Measurements from ENCODE around the gene FBXL12.
"Not testable (repeated sequence)": the region's sequence is repeated elsewhere in the genome, so short reads cannot be mapped to it uniquely, and the experiment has no call there.

FBXL12 gene, protein sequence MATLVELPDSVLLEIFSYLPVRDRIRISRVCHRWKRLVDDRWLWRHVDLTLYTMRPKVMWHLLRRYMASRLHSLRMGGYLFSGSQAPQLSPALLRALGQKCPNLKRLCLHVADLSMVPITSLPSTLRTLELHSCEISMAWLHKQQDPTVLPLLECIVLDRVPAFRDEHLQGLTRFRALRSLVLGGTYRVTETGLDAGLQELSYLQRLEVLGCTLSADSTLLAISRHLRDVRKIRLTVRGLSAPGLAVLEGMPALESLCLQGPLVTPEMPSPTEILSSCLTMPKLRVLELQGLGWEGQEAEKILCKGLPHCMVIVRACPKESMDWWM

DNA sequence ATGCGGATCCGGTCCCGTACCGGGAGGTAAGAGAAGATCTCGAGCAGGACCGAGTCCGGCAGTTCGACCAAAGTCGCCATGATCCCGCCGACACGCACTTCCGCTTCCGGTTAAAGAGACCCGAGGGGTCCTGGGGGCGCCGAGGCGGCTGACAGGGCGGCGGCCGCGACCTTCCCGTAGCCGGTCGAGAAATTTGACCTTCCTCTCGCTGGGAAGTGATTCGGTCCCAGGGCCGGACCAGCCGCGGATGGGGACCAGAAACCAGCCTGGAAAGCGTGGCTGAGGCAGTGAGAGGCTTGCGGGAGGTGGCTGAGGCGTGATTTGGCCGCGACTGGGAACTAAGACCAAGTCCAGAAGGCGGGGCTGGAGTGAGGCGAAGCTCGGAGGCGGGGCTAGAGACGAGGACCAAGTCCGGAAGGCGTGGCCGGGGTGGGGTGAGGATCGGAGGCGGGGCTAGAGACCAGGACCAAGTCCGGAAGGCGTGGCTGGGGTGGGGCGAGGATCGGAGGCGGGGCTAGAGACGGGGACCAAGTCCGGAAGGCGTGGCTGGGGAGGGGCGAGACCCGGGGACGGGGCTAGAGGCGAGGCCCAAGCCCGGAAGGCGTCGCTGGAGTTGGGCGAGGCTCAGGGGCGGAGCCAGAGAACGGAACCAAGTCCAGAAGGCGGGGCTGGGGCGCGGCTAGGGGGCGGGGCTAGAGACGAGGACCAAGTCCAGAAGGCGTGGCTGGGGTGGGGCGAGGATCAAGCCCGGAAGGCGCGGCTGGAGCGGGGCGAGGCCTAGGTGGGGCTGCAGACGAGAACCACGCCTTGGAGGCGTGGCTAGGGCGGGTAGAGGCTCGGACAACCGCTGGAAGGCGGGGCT is at the start of gene FBXL12:
Gene FBXL12 (minus strand): TSS at position 346 of the 862 bp plus-strand sequence. CDS start 266 bp downstream, at position 80.
- DNase-seq = peak; percentile 90

DNA sequence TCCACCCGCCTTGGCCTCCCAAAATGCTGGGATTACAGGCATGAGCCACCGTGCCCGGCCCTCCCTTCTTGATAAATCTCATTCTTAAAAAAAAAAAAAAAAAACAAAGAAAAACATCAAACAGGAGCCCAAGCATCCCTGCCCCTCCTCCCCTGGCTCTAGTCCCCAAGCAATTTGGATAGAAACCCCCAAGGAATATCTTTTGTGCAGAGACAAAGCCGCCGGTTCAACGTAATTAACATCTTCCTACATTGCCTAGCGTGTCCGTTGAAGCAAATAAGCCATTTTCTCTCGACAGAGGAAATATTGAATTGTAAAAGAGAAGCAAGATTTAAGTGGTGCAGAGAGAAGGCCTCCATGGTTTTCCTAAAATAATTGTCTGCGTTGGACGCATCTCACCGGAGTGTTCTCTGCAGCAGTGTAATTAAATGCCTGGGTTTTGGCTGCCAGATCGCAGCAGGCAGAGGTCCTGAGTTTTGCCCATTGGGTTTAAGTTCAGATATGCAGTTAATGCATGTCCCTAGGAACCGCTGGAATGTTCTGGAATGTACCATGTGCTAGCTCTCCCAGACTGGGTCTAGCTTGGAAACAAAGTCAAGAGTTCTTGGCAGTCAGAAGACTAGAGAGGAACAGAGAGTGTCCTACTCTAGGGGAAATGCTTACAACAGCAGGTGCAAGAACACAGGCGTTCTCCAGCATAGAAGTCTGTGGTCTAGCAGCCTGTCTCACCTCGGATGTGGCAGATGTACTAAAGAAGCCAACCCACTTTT is 47.0 kb upstream of the FBXL12 start:
- no peak for DNase-seq

DNA sequence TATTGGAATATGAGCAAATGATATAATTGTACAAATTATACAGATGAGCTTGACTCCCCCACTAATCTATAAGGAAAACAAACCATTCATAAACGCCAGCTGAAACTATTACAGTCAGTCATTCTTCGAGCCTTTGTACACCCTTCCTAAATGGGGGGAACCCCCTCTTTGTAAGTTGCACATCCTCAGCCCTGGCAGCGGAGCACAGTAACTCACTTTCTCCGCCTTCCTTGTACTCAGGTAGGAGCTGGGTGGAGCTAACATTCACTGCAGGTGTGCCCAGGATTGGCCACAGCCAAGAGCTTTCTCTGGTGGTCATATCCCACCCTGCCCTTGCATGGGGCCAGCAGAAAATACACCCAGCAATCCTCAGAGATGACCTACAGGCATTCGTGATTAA is 44.9 kb upstream of the FBXL12 start:
- no peak for DNase-seq

DNA sequence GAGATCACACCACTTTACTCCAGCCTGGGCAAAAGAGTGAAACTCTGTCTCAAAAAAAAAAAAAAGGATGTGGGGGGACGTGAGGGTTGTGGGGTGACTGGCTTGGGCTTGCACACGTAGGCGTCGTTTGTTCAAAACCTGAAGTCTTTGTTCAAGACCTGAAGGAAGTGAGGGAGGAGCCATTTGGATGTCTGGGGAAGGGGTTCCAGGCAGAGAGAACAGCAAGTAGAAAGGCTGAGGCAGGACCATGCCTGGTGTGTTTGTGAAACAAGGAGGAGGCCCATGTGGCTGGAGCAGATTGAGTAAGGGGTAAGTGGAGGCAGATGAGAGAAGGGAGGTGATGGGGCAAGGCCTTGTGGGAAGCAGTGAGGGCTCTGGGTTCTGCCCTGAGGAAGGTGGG is 44.1 kb upstream of the FBXL12 start:
- DNase-seq = no peak

DNA sequence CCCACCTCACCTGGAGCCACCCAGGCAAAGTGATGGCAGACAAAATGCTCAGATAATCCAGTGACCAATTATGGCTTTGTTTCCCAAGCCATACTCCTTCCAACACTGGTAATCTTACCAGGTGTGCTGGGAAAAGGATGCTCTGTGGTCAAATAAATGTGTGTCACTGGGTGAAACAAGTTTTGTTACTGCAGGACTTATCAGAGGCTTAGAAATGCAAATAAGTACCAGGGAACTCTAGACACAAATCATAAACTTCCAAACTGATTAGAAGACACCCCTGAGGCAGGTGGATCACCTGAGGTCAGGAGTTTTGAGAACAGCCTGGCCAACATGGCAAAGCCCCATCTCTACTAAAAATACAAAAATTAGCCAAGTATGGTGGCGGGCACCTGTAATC is 42.6 kb upstream of the FBXL12 start:
- no peak for DNase-seq

DNA sequence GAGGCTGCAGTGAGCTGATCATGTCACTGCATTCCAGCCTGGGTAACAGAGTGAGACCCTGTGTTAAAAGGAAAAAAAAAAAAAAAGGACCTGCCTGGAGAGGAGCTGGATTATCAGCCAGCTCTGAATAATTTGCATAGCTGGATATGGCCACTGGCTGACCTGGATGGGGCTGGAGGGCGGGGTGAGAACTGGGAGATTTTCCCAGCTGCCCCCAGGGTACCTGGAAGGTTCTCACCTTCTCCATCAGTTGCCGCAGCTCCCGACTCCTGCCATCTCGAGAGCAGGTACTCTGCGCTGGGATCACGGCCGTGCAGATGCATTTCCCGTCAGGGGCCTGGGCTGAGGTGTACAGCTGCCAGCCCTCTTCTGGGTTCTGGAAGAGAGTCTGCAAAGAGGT is 41.5 kb upstream of the FBXL12 start:
- no peak for DNase-seq

DNA sequence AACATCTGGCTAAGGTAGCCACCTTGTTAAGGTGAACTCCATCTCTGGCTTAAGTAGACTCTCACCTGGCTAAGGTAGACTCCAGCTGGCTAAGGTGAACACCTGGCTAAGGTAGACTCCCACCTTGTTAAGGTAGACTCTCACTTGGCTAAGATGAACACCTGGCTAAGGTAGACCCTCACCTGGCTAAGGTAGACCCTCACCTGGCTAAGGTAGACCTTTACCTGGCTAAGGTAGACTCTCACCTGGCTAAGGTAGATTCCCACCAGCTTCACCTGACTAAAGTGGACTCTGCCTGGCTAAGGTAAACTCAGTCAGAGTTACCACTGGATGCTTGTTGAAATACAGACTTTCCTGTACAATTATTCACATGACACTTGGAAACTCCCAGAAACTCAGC is 39.9 kb upstream of the FBXL12 start:
- DNase-seq = no peak

DNA sequence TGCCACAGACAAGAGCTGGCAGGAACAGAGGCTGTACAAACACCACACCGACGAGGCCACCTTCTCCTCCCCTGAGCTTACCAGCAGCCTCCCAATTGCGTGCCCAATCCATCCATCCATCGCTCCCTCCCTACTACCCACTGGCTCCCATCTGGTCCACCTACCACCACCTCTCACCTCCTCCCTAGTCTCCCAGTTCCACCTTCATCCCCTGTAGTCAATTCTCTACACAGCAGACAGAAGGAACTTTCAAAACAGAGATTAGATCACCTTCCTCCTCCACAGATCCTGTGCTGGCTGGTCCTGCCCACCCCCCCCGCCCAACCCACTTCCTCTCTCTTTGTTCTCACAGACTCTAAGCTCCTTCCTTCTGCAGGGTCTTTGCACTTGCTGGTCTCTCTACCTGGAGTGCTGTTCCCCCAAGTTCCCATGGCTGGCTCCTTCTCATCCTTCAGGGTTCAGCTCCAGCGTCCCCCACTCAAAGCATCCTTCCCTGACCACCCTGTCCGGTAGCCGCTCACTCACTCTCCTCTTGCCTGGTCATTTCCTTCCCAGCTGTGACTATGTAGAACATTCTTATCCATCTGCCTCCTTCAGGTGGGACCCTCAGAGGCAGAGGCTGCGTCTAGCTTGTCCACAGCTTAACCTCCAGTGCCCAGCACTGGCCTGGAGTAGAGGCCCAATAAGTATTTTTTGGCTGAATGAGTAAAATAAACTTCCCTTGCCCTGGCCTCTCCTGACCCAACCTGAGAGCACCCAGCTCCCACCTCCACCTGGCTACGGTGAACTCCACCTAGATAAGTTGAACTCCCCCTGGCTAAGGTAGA is 39.3 kb upstream of the FBXL12 start:
- no peak for DNase-seq

DNA sequence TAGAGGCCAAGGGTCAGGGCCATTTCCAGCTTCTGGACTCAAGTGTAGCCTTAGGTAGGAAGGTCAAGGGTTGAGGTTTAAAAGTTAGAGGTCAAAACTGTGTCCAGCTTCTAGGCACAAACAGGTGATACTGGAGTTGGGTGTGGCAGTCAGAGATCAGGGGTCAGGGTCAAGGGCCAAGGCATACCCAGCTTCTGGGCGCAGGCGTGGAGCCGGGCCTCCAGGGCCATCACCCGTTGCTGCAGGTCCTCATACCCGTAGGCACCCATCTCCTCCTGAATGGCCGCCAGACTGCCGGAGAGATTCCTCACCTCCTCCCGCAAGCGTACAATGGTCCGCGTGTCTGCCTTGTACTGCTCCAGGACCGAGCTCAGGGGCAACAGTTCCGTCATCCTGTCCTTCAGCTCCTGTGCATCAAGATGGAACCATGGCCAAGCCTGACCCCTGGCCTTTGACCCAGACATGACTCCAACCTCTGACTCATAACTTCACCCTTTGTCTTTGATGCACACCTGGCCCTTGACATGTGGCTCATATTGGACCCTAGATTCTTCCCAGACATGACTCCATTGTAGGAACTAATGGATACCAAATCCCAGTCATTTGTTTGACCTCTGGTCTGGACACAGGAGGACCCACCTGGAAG is 38.3 kb upstream of the FBXL12 start:
- DNase-seq = no peak

DNA sequence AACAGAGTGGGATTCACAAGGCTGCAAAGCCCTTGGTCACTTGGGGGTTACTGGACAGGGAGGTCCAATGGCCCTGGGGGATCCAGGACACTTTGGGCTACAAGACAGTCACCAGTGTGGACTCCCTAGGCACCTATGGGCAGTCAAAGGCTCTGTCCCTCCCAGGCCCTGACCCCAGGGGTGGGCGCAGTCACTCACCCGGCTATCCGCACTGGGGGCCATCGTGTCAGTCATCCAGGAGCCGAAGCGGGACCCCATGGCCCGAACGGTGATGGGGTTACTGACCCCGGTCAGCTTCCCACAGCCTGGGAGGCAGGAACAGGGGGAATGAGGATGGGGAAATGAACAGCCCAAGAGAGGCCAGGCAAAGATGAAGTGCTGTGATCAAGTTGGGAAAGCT is 37.7 kb upstream of the FBXL12 start:
- DNase-seq = no peak

DNA sequence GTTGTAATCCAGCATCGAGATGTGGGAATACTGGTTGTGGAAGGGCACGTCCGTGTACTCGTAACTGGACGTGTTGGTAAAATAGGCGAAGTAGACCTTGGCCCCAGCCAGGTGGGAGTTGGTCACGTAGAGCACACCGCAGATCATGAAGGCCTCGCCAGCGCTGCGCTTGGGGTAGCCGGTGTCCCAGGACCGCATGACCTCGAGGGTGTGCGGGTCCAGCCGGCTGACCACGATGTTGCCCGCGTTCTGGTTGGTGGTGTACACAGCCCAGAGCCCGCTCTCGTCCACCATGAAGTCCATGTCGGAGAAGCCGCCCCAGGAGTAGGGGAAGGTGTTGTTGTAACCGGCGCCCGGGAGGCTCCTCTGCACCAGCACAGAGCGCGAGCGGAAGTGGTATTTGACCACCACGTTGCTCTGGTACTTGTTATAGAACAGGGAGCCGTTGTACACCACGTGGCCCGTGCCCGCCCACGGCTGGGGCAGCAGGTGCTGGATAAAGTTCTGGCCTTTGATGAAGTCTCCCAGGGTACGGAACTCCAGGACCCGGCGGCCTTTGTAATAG is 35.5 kb upstream of the FBXL12 start:
- DNase-seq = no peak

DNA sequence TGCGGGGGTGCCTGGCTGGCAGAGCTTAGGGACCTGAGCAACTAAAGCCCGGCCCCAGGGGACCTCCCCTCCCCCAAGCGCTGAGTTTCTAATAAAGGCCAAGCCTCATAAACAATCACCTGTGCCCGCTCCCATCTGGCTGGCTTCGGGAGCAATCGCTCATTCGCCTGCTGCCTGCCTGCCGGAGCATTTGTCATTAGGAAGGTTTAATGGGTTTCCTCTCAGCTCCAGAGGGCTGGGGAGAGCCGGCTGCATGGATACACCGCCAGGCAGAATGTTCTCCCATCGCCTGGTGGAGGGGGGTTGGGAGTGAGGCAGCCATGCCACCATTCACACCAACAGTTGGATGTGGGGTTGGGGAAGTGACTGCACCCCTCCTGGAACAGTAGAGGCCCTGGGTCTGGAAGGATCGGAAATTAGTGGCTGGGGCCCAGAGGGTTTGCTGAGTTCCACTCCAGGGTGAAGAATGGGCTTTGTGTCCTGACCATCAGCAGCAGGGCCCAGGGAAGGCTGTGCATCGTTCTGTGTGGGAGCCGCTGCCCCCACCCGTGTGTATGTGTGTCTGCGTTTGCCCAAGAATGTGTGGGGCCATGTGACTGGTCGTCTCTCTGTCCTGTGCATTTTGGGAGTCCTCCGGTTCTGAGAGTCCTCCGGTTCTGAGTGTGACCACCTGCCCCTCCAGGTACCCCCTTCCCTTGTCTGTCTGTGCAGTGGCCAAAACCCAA is 31.5 kb upstream of the FBXL12 start:
- DNase-seq = peak; percentile 88

DNA sequence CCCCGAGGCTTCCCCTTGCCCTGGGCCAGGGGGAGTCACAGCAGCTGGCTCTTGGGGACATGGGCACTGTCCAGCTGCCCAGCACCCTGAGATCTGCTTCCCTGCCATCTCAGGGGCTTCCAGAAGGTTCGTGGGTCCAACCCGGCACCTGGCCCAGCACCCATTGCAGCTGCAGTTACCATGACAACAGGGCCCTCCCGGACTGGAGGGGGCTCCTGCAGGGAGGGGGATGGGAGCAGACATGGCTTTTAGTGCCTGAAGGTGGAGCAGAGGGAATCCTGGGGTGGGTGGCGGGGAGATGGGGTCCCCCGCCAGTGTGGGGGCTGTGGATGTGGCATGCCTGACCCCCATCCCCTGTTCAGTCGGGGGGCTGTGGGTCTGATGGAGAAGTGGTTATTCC is 30.9 kb upstream of the FBXL12 start:
- DNase-seq = no peak

DNA sequence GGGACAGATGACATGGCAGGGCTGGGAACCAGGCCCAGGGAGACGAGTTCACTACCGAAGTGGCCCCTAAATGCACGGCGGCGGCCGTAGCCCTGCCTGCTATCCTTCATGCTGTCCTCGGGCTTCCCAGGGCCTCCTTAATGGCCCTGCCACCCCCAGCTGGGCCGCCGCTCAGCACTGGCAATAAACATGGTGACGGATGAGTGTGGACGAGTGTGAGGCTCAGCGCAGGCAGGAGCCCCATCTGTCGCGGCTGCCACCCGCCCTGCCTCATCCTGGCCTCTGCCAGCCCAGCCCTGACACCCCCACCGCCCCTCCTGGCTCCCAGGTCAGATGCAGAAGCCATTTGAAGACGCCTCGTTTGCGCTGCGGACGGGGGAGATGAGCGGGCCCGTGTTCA is 29.9 kb upstream of the FBXL12 start:
- peak; percentile 87 for DNase-seq

DNA sequence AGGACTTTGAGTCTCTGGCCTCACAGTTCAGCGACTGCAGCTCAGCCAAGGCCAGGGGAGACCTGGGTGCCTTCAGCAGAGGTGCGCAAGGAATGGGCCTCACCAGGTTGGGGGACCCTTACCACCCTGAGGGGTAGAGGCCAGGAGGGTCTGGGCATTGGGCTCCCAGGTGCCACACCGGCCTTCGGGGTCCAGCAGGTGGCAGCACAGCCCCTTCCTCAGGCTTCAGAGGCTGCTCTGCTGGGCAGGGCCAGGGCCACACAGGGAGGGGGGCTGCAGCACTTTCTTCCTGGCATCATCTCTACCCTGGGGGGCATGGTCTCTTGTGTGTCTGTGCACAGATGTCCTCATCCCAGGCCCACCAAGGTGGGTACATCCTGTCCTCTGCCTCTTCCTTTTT is 29.2 kb upstream of the FBXL12 start:
- DNase-seq = no peak

DNA sequence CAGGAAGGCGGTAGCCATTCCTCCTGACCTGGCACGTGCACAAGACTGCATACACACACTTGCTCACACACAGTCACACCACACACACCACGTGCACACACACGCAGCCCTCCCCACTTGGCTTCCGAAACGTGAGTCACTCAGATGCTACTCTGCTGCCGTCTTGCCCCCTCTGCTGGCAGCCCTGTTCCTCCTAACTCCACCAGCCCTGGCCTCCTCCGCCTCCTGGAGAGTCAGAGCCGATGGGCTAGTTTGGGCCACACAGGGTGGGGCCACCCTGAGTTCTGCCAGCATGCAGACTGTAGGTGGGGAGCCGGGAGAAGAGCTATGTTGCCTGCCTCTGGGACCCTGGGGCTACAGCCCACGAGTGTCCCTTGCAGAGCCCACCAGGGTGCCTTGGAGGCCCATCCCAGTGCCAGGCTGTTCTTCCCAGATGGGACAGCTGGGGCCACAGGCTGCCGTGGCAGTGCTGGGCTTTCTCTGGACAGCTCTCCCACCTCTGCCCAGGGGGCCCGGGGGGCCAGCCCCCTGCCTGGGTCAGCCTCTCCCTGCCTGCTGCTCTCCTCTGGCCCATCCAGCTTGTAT is 28.3 kb upstream of the FBXL12 start:
- DNase-seq = no peak

DNA sequence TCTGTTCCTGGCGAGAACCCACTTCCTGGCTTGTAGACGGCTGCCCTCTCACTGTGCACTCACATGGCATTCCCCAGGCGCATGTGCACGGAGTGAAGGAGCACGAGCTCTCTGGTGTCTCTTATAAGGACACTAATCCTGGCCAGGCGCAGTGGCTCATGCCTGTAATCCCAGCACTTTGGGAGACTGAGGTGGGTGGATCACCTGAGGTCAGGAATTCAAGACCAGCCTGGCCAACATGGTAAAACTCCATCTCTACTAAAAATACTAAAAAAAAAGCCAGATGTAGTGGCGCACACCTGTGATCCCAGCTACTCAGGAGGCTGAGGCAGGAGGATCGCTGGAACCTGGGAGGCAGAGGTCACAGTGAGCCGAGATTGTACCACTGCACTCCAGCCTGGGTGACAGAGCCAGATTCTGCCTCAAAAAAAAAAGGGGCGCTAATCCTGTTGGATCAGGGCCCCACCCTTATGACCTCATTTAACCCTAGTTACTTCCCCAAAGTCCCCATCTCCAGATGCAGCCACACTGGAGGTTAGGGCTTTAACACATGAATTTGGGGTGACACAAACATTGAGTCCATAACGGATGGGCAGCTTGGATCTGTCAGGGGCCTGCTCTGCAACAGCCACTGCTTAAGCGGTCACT is 24.9 kb upstream of the FBXL12 start:
- DNase-seq = not testable (repeated sequence)

DNA sequence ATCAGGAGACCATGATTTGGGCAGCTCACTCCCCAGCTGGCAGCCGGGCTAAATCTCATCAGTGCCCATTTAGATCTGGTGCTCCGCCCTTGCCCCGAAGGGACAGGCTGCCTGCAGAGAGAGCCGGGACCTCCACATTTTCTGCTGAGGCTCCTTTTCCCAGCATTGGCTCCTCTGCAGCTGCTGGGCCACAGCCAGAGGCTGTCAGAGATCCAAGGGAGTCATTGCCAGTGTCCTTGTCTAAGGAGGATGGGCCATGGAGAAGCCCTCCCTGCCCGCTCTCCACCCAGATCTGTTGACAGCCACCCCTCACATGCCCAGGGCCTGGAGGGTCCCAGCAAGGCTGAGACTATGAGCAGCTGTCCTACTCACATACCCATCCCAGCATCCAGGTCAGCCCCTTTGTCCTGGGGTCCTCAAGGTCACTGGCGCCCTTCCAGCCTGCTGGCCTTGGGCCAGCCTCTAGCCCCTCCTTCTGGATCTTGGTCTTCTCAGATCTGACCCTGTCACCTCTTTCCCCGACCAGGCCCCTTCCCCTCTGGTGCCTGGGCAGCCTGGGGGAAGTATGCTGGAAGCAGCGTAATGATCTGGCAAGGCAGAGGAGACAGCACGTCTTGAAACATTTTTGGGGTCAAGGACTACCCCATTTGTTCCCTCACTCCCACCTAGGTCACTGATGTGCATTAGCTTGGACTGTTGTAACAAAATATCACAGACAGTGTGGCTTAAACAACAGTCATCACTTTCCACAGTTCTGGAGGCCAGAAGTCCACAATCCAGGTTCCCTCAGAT is 24.2 kb upstream of the FBXL12 start:
- DNase-seq = no peak

DNA sequence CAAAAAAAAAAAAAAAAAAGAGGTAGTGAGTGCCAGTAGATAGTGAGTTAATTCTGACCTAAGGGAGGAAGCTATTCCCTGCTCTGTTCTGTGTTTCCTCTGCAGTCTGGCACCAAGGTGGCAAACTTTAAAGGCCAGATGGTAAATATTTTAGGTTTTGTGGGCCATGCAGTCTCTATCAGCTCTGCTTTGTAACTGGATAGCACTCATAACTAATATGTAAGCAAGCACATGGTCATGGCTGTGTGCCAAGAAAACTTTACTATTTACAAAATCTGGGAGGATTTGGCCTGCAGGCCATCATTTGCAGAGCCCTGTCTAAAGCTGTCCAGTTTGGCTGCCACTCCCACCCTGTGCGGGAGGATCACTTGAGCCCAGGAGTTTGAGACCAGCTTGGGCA is 20.5 kb upstream of the FBXL12 start:
- no peak for DNase-seq

Measured in NCI-H524 treated with DMSO at 0.1 percent for 48 hours (cell line).